Right atrium auricular region (tissue), 2 donors: ENCODE measurements around the gene NAB1. TPM values are rescaled to one million over a fixed set of nuclear protein-coding genes. Genes with fewer than 3 reads are reported as not detected.

Experiments
- DNase-seq: peaks from one replicate; pipeline ENCODE4 v3.0.0-alpha.2; 2019; ENCODE audit warnings: low spot score
- H3K27ac ChIP-seq, 2 donors: fragments of 200-600 bp; sonication (generic); 1 replicate in 1 of 2; 2 replicates in 1 of 2; pipeline ENCODE4 v1.5.1; 2016 to 2019
- H3K27me3 ChIP-seq, 2 donors: fragments of 200-600 bp; sonication (generic); one replicate each; pipeline versions ENCODE4 v1.5.1 to v1.6.0; 2017 to 2019
- H3K36me3 ChIP-seq: fragments of 200-600 bp; sonication (generic); one replicate; pipeline ENCODE4 v1.5.1; 2016
- H3K4me1 ChIP-seq, 2 donors: fragments of 200-600 bp; sonication (generic); one replicate each; pipeline versions ENCODE4 v1.5.1 to v1.6.0; 2017 to 2019
- H3K4me3 ChIP-seq, 2 donors: fragments of 200-600 bp; sonication (generic); 1 replicate in 1 of 2; 2 replicates in 1 of 2; pipeline ENCODE4 v1.5.1; 2017 to 2019; ENCODE audit warnings: mild to moderate bottlenecking in 1 of 2, moderate library complexity in 1 of 2
- H3K9me3 ChIP-seq, 2 donors: fragments of 200-600 bp; sonication (generic); one replicate each; pipeline ENCODE4 v1.5.1; 2019
- total RNA-seq, 2 donors: library from RNA; depleted of rRNA; stranded (reverse); fragments of >200 nt; gene quantifications; one replicate each; pipeline ENCODE4 v1.1.0, GENCODE V29; 2016
- TF ChIP-seq, protein P1 (sequence below), 2 donors: fragments of 200-600 bp; sonication (generic); IDR thresholded peaks; one replicate each; pipeline ENCODE4 v1.5.1; 2019; ENCODE audit warnings: antibody characterized with exemption in 2 of 2

The NAB1 gene
- total RNA-seq, 2 donors from 2014 or later, result 37.0 to 64.4 TPM

DNA sequence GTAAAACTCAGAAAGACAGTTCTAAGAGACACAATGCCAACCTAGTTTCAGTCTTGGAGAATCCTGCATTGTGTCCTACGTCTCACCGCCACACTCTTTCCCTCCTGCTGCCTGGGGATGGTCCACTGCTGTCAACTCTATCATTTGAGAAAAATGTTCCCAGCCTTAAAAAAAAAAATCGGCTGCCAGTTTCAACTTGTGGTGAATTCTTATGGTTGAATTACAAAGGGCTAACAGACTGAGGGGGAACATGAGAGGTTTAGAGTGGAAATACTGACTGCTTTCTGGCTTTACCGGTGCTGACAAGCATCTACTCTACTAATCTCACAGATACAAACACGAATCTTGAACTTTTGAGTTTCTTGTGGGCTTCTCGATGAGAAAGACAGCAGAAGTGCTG lies 74.0 kb downstream of the NAB1 start:
- Histone ChIP-seq H3K9me3 (no peaks in the 10 kb centered on the region), H3K27me3 (no peaks in the 10 kb centered on the region), H3K4me3 (no peak overlapping the region), H3K36me3 (no peaks in the 10 kb centered on the region), H3K4me1 (peaks cover 0 to 52% of the 10 kb centered on the region in 2 donors), H3K27ac (peak overlapping the region in 1 of 2 donors; percentile 18)
- no peak for DNase-seq
- TF ChIP-seq, protein P1, sequence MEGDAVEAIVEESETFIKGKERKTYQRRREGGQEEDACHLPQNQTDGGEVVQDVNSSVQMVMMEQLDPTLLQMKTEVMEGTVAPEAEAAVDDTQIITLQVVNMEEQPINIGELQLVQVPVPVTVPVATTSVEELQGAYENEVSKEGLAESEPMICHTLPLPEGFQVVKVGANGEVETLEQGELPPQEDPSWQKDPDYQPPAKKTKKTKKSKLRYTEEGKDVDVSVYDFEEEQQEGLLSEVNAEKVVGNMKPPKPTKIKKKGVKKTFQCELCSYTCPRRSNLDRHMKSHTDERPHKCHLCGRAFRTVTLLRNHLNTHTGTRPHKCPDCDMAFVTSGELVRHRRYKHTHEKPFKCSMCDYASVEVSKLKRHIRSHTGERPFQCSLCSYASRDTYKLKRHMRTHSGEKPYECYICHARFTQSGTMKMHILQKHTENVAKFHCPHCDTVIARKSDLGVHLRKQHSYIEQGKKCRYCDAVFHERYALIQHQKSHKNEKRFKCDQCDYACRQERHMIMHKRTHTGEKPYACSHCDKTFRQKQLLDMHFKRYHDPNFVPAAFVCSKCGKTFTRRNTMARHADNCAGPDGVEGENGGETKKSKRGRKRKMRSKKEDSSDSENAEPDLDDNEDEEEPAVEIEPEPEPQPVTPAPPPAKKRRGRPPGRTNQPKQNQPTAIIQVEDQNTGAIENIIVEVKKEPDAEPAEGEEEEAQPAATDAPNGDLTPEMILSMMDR (IDR thresholded peaks at IDR 0.05), result no peak

DNA sequence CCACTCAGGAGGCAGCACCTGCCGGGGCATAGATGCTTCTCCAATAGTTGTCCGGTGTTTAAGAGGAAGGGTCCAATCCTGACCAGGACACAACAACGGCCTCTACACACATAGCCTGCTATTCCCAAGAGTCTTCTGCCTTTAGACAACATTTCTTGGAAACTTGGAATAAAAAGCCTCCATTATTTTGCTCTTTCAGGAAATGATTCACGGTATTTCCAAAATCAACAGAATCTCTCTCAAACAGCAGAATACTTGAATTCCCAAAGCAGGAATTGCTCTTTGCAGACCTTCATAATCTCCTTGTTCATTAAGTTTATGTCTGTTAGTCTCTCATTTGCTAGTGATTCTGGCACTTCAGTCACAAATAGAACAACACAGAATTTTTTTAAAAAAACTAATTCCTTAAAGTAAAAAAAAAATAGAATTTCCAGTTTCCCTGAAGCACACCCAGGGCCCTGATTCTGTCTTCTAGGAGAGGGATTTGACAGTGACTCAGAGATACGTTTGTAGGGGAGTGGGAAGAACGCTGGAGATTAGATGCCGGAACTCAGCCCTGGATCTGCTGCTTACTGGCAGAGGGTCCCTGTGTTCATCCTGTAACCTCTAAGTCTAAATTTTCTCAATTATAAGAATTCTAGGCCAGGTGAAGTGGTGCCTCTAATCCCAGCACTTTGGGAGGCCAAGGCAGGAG lies 74.7 kb downstream of the NAB1 start:
- H3K36me3 ChIP-seq, result no peaks in the 10 kb centered on the region
- DNase-seq, result no peak
- H3K27me3 ChIP-seq, result no peaks in the 10 kb centered on the region
- H3K4me3 ChIP-seq, result no peak overlapping the region
- peaks cover 0 to 45% of the 10 kb centered on the region in 2 donors for H3K4me1 ChIP-seq
- TF ChIP-seq, protein P1 (IDR thresholded peaks at IDR 0.05), result no peak
- H3K27ac ChIP-seq, result peak overlapping the region; percentile 18 to 23
- H3K9me3 ChIP-seq, result no peaks in the 10 kb centered on the region

- no peaks in the 10 kb centered on the region for H3K36me3 ChIP-seq
- H3K4me1 ChIP-seq, result peaks cover 0 to 32% of the 10 kb centered on the region in 2 donors
- no peak overlapping the region for H3K27ac ChIP-seq
- H3K27me3 ChIP-seq, result no peaks in the 10 kb centered on the region
- no peaks in the 10 kb centered on the region for H3K9me3 ChIP-seq
- H3K4me3 ChIP-seq, result no peak overlapping the region
- no peak for DNase-seq
- TF ChIP-seq, protein P1 (IDR thresholded peaks at IDR 0.05), result no peak
Observed at GRCh38 chr2:190726255-190726654, 77.4 kb downstream of the NAB1 start.

DNA sequence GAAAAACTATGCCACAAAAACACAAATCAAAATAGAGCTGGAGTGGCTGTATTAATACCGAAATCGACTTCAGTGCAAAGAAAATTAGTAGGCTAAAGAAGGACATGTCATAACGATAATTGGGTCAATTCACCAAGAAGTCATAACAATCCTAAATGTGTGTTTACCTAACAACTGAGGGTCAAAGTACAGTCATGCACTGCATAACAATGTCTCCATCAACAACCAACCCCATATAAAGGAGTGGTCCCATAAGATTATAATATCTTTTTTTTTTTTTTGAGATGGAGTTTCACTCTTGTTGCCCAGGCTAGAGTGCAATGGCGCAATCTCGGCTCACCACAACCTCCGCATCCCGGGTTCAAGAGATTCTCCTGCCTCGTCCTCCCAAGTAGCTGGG lies 87.5 kb downstream of the NAB1 start:
- no peak overlapping the region for H3K27ac ChIP-seq
- H3K4me3 ChIP-seq, result no peak overlapping the region
- no peak for DNase-seq
- no peaks in the 10 kb centered on the region for H3K36me3 ChIP-seq
- H3K27me3 ChIP-seq, result no peaks in the 10 kb centered on the region
- H3K9me3 ChIP-seq, result no peaks in the 10 kb centered on the region
- TF ChIP-seq, protein P1 (IDR thresholded peaks at IDR 0.05), result no peak
- no peaks in the 10 kb centered on the region for H3K4me1 ChIP-seq

DNA sequence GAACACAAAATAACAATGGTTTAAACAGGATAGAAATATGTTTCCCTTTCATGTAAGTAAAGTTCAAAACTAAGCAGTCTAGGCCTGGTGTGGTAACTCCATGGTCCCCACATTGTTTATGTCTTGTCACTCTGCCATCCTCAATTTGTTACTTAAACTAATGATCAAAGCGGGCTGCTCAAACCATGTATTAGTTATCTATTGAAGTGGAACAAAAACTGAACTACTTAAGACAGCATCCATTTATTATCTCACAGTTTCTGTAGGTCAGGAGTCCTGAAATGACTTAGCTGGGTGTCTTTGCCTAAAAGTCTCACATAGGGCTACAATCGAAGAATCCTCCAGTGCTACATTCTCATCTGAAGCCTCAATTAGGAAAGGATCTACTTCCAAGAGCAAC lies 91.6 kb downstream of the NAB1 start:
- Histone ChIP-seq H3K27me3 (no peaks in the 10 kb centered on the region), H3K4me1 (no peaks in the 10 kb centered on the region), H3K27ac (no peak overlapping the region), H3K4me3 (no peak overlapping the region), H3K36me3 (no peaks in the 10 kb centered on the region), H3K9me3 (no peaks in the 10 kb centered on the region)
- TF ChIP-seq, protein P1 (IDR thresholded peaks at IDR 0.05), result no peak
- no peak for DNase-seq

Other genes with a start within 250 kb of the NAB1 start
- 10 to 100 TPM; 57.2 to 72.7 TPM for gene MFSD6, start 240.7 kb upstream of the NAB1 start, total RNA-seq
- gene NEMP2, start 114.4 kb upstream of the NAB1 start, total RNA-seq, result 1 to 10 TPM; 2.7 to 3.3 TPM
- gene GLS, start 231.7 kb downstream of the NAB1 start, total RNA-seq, result 10 to 100 TPM; 53.7 to 77.2 TPM